HUES6 (cell line): Measurements from ENCODE around the gene CIRBP.
A peak's percentile ranks its signal among the peaks of the same experiment; 100 is the strongest.

ENCODE experiments used
- H3K27ac ChIP-seq: 2 replicates; pipeline ENCODE4 v1.7.0; 2013; ENCODE audit warnings: low read depth, mild to moderate bottlenecking, low read length, inconsistent platforms
- H3K27me3 ChIP-seq: 2 replicates; pipeline ENCODE4 v1.6.1; 2013; ENCODE audit warnings: low read length; ENCODE audit not compliant: control insufficient read depth, insufficient read depth
- H3K36me3 ChIP-seq: 2 replicates; pipeline ENCODE4 v1.6.1; 2013; ENCODE audit warnings: low read length; ENCODE audit not compliant: control insufficient read depth, insufficient read depth
- H3K4me1 ChIP-seq: 2 replicates; pipeline ENCODE4 v1.6.1; 2013; ENCODE audit warnings: low read length; ENCODE audit not compliant: control insufficient read depth, insufficient read depth
- H3K4me3 ChIP-seq: 2 replicates; pipeline ENCODE4 v1.5.1; 2013; ENCODE audit warnings: low read depth, low read length
- H3K9ac ChIP-seq: one replicate; pipeline ENCODE4 v1.6.1; 2013; ENCODE audit warnings: mild to moderate bottlenecking, low read length
- H3K9me3 ChIP-seq: 2 replicates; pipeline ENCODE4 v1.6.1; 2013; ENCODE audit warnings: low read depth, low read length; ENCODE audit not compliant: control insufficient read depth, insufficient read depth

The CIRBP gene

GRCh38 chr19:1278713-1279660, 9.9 kb downstream of the CIRBP start:
- Histone ChIP-seq H3K9ac (no peak overlapping the region), H3K27me3 (peaks cover 12% of the 10 kb centered on the region), H3K9me3 (no peaks in the 10 kb centered on the region), H3K4me1 (peaks cover 21% of the 10 kb centered on the region), H3K36me3 (peaks cover 26% of the 10 kb centered on the region), H3K27ac (no peak overlapping the region), H3K4me3 (no peak overlapping the region)

DNA sequence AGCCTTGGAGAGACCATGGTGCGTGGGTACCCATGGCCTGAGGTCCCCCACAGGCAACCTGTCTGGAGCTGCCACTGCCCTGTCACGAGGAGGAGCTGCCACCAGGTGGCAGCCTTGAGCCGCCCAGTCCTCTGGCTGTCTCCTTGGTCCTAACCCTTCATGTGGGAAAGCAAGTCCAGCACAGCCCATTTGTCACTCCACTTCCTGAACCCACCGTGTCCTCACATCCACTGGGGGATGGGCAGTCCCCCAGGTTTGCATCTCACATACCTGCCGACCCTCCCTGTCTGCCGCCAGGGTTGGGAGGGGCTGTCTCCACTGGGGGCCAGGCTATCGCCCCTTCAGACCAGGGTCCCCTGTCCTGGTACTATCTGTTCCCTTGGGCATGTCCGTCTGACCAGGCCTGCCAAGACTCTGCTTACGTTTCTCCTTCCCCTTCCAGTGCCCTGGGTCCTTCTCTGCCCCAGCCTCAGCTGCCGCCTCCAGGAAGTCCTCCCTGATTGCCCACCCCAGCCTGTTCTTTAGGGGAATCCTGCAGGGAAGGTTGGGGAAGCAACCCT, 10.7 kb downstream of the CIRBP start:
- Histone ChIP-seq H3K36me3 (peaks cover 17% of the 10 kb centered on the region), H3K9me3 (no peaks in the 10 kb centered on the region), H3K4me3 (no peak overlapping the region), H3K27me3 (peaks cover 20% of the 10 kb centered on the region), H3K4me1 (peaks cover 17% of the 10 kb centered on the region), H3K27ac (no peak overlapping the region), H3K9ac (no peak overlapping the region)

GRCh38 chr19:1280636-1281568, 11.8 kb downstream of the CIRBP start:
- H3K27ac ChIP-seq = no peak overlapping the region
- H3K9ac ChIP-seq = no peak overlapping the region
- H3K27me3 ChIP-seq = peaks cover 26% of the 10 kb centered on the region
- peaks cover 17% of the 10 kb centered on the region for H3K4me1 ChIP-seq
- H3K36me3 ChIP-seq = peaks cover 17% of the 10 kb centered on the region
- H3K4me3 ChIP-seq = no peak overlapping the region
- H3K9me3 ChIP-seq = no peaks in the 10 kb centered on the region

- H3K9me3 ChIP-seq = no peaks in the 10 kb centered on the region
- H3K27me3 ChIP-seq = peaks cover 31% of the 10 kb centered on the region
- no peak overlapping the region for H3K27ac ChIP-seq
- peaks cover 17% of the 10 kb centered on the region for H3K36me3 ChIP-seq
- no peak overlapping the region for H3K9ac ChIP-seq
- H3K4me1 ChIP-seq = peaks cover 14% of the 10 kb centered on the region; the same call in 1 of the 2 replicates
- H3K4me3 ChIP-seq = no peak overlapping the region
Observed at GRCh38 chr19:1281569-1282287, 12.6 kb downstream of the CIRBP start.

GRCh38 chr19:1282588-1283206, 13.6 kb downstream of the CIRBP start:
- Histone ChIP-seq H3K27me3 (peaks cover 40% of the 10 kb centered on the region), H3K4me3 (no peak overlapping the region), H3K36me3 (peaks cover 13% of the 10 kb centered on the region), H3K27ac (no peak overlapping the region), H3K9ac (no peak overlapping the region), H3K4me1 (peaks cover 18% of the 10 kb centered on the region; the same call in 1 of the 2 replicates), H3K9me3 (no peaks in the 10 kb centered on the region)

- H3K9ac ChIP-seq = no peak overlapping the region
- H3K4me3 ChIP-seq = no peak overlapping the region
- no peak overlapping the region for H3K27ac ChIP-seq
- H3K9me3 ChIP-seq = no peaks in the 10 kb centered on the region
- H3K27me3 ChIP-seq = peaks cover 47% of the 10 kb centered on the region
- peaks cover 13% of the 10 kb centered on the region for H3K36me3 ChIP-seq
- H3K4me1 ChIP-seq = peaks cover 18% of the 10 kb centered on the region; the same call in 1 of the 2 replicates
Observed at GRCh38 chr19:1283207-1283916, 14.2 kb downstream of the CIRBP start.

DNA sequence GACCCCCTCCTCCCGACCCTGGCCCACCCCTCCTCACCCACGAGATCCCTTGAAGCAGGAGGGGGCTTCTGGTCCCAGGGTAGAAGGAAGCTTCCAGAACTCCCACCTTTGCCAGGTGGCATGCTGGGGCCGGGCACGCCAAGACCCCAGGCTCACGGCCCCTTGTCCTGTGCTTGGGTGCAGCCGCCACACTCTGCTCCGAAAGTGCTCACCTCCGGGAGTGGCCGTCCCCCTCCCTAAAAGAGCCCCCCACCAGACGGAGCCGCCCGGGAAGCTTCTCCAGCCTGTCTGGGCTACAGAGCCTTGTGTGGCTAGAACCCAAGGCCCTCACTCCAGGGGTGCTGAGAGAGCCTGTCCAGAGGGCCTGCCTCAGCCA, 14.8 kb downstream of the CIRBP start:
- peaks cover 47% of the 10 kb centered on the region for H3K27me3 ChIP-seq
- no peak overlapping the region for H3K4me3 ChIP-seq
- no peak overlapping the region for H3K9ac ChIP-seq
- no peak overlapping the region for H3K27ac ChIP-seq
- H3K36me3 ChIP-seq = peaks cover 10% of the 10 kb centered on the region
- H3K4me1 ChIP-seq = peaks cover 18% of the 10 kb centered on the region; the same call in 1 of the 2 replicates
- no peaks in the 10 kb centered on the region for H3K9me3 ChIP-seq

- Histone ChIP-seq H3K27me3 (peaks cover 47% of the 10 kb centered on the region), H3K4me1 (peaks cover 18% of the 10 kb centered on the region; the same call in 1 of the 2 replicates), H3K36me3 (peaks cover 4% of the 10 kb centered on the region), H3K9ac (no peak overlapping the region), H3K27ac (no peak overlapping the region), H3K9me3 (no peaks in the 10 kb centered on the region), H3K4me3 (no peak overlapping the region)
Observed at GRCh38 chr19:1284293-1284978, 15.3 kb downstream of the CIRBP start.

GRCh38 chr19:1284979-1285736, 16.0 kb downstream of the CIRBP start:
- Histone ChIP-seq H3K27me3 (peaks cover 47% of the 10 kb centered on the region), H3K27ac (no peak overlapping the region), H3K36me3 (no peaks in the 10 kb centered on the region), H3K9ac (no peak overlapping the region), H3K9me3 (no peaks in the 10 kb centered on the region), H3K4me3 (peak overlapping the region; percentile 34), H3K4me1 (peaks cover 18% of the 10 kb centered on the region; the same call in 1 of the 2 replicates)
